ENCODE measurements around the gene GDPD5.

DNA sequence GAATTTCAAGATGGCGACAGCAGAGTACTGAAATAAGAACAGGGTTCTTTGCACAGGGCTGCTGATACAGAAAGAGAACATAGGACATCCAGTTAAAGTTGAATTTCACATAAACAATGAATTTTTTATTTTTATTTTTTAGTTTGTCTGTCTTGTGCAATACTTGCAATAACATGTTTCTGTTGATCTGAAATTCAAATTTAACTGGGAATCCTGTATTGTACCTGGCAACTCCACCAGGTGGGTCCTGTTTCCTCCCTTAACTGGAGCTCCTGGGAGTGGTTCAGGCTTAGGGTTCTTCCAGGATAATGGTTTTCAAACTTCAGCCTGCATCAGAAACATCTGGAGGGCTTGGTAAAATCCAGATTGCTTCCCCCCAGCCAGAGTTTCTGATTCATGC, 21.4 kb upstream of the GDPD5 start:
- TF ChIP-seq REST (IDR thresholded peaks at IDR 0.05; ENCODE audit: borderline replicate concordance) = no peak
- no peak for TF ChIP-seq REST (CRISPR knock-in tag; IDR thresholded peaks at IDR 0.05; ENCODE audit: low read depth)
- no peak for TF ChIP-seq CTCF (IDR thresholded peaks at IDR 0.05 in 2 of 3, conservative IDR thresholded peaks at IDR 0.05 in 1 of 3; ENCODE audit: insufficient read depth in 2 of 3, low read depth in 1 of 3, low read length in 3 of 3)
- TF ChIP-seq, protein P1, sequence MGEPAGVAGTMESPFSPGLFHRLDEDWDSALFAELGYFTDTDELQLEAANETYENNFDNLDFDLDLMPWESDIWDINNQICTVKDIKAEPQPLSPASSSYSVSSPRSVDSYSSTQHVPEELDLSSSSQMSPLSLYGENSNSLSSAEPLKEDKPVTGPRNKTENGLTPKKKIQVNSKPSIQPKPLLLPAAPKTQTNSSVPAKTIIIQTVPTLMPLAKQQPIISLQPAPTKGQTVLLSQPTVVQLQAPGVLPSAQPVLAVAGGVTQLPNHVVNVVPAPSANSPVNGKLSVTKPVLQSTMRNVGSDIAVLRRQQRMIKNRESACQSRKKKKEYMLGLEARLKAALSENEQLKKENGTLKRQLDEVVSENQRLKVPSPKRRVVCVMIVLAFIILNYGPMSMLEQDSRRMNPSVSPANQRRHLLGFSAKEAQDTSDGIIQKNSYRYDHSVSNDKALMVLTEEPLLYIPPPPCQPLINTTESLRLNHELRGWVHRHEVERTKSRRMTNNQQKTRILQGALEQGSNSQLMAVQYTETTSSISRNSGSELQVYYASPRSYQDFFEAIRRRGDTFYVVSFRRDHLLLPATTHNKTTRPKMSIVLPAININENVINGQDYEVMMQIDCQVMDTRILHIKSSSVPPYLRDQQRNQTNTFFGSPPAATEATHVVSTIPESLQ (CRISPR knock-in tag; IDR thresholded peaks at IDR 0.05) = no peak
- no peak for TF ChIP-seq HDGF (IDR thresholded peaks at IDR 0.05)
- no peak for TF ChIP-seq NR2C2 (CRISPR knock-in tag; IDR thresholded peaks at IDR 0.05)
- TF ChIP-seq NR2C2 (tag; IDR thresholded peaks at IDR 0.05) = no peak
- TF ChIP-seq SP2 (IDR thresholded peaks at IDR 0.05; ENCODE audit: extremely low read depth, low read depth, low read length, poor library complexity, severe bottlenecking) = no peak
- no peak for TF ChIP-seq POLR2A (conservative IDR thresholded peaks at IDR 0.05)
- no peak for TF ChIP-seq EP300 (IDR thresholded peaks at IDR 0.05; ENCODE audit: low read length)
- TF ChIP-seq SMAD2 (IDR thresholded peaks at IDR 0.05; ENCODE audit: low read depth, low read length) = no peak
- no peak for TF ChIP-seq ZNF121 (CRISPR knock-in tag; conservative IDR thresholded peaks at IDR 0.05)
- no peak for TF ChIP-seq HDAC3 (IDR thresholded peaks at IDR 0.05; ENCODE audit: borderline replicate concordance, partially characterized antibody)
- no peak for TF ChIP-seq ZNF696 (CRISPR knock-in tag; conservative IDR thresholded peaks at IDR 0.05)
- no peak for TF ChIP-seq ZNF398 (CRISPR knock-in tag; IDR thresholded peaks at IDR 0.05)
- TF ChIP-seq FOXJ2 (tag; IDR thresholded peaks at IDR 0.05) = no peak
